ES-I3 (cell line): Measurements from ENCODE around the gene CTNND2.
"Not testable (repeated sequence)": the region's sequence is repeated elsewhere in the genome, so short reads cannot be mapped to it uniquely, and the experiment has no call there.

Source experiments
- H3K36me3 ChIP-seq: 2 replicates; pipeline ENCODE4 v1.6.1; 2013; ENCODE audit warnings: mild to moderate bottlenecking, low read length, control low read depth, moderate library complexity; ENCODE audit not compliant: insufficient read depth
- H3K4me1 ChIP-seq: 2 replicates; pipeline ENCODE4 v1.6.1; 2013; ENCODE audit warnings: mild to moderate bottlenecking, control low read depth, low read length; ENCODE audit not compliant: insufficient read depth
- H3K9ac ChIP-seq: 2 replicates; pipeline ENCODE4 v1.6.1; 2013; ENCODE audit warnings: low read depth, mild to moderate bottlenecking, low read length, moderate library complexity
- H3K9me3 ChIP-seq: 2 replicates; pipeline ENCODE4 v1.6.1; 2013; ENCODE audit warnings: mild to moderate bottlenecking, low read length, moderate library complexity; ENCODE audit not compliant: control insufficient read depth, insufficient read depth

Gene CTNND2

DNA sequence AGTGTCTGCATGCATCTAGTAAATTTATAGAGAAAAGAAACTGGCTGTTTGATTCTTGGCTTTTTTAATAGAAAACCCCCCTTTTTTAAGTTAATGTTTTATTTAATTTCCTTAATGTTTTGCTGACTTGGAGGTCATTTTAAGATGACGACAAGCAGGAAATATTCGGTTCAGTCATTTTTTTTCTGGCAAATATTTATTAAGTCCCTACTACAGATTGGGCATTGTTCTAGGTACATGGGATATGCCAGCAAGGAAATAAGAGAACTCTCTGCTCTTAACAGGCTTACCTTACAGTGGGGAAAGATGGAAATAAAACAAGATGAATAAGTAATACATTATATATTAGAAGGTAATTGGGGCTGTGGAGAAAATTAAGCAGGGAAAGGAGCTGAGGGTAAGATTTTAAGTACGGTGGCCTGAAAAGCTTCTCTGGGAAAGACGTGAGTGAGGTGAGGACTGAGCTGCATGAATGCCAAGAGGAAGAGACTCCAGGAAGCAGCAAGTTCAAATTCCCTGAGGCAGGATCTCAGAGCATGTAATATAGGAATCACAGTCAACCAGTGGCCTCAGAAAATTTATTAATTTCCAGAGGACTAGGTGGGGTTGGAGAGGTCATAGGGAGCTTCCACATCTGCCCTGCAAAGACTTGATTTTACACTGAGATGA is 827.2 kb downstream of the CTNND2 start:
- Histone ChIP-seq H3K9me3 (no peaks in the 10 kb centered on the region), H3K9ac (no peak overlapping the region)

DNA sequence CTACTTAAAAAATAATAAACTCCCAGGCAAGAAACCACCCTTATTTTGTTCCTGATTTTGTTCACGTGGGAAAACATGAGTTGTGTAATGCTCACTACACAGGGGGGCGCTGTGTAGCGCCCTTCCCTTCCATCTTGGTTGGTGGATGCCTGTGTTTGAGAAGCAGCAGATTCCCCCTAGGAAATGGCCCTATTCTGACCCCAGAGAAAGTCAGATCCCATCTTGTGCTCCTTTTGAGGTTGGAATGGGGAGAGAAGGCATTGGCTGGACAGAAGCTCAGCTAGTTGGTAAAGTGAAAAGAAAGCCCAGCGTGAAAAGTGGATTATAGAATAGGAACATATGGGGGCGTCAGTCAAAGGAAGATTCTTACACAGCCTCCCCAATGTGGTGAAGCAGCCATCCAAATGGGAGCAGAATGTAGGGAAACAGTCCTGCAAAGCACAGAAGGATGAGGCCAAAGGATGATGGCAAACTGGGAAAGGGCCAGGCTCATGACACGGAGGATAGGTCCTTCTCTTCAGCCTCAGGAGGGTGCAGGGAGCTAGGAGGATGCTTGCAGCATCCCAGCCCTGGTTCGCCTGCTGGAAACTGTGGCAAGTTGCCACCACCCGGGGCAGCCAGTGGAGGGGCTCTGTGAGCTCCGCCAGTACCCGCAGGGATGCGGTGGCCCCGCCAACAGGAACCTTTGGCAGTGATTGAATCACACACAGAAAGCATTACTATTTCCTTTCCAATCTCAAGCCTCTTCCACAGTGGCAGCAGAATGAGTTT is 829.0 kb downstream of the CTNND2 start:
- no peaks in the 10 kb centered on the region for H3K9me3 ChIP-seq
- H3K36me3 ChIP-seq = no peaks in the 10 kb centered on the region
- H3K9ac ChIP-seq = no peak overlapping the region

More for the DNA sequence above, 827.2 kb downstream of the CTNND2 start:
- Histone ChIP-seq H3K36me3 (no peaks in the 10 kb centered on the region), H3K4me1 (no peaks in the 10 kb centered on the region)

DNA sequence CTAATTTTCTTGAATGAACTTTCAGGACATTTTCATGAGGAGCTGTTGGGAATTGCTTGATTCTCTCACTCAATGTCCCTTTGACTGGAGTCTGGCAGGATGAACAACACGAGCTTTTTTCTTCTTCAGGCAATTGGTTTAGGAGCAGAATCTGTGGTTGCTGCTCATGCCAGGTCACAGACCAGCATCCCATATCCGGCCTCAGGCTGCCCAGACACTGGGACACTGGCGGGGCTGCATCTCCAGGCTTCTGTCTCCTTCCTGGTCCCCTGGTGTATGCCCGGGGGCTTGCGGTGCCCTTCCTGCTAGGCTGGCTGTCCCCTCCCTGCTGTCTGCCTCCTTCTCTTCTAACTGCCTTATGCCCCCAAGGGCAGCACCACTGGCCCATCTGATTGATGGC is 831.7 kb downstream of the CTNND2 start:
- Histone ChIP-seq H3K9ac (no peak overlapping the region), H3K9me3 (no peaks in the 10 kb centered on the region; the same call in 1 of the 2 replicates), H3K4me1 (peaks cover 8% of the 10 kb centered on the region; the same call in 1 of the 2 replicates), H3K36me3 (no peaks in the 10 kb centered on the region)

More for the DNA sequence above, 829.0 kb downstream of the CTNND2 start:
- no peaks in the 10 kb centered on the region for H3K4me1 ChIP-seq

DNA sequence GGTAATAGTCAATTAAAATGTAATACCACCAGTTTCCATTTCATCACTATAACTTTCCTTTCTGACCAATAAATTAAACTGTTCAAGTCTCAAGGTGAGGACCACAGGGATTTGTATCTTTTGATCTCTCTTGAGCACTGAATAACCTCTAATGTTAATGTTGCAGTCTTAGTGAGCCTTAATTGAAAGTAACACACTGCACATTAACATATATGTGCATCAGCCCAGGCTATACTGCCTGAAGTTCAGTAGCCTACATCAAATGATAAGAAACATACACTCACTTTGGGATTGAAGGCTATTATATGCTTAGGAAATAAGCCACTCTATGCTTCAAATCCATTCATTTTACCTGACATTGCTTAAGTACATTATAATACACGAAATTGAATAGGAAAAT is 832.2 kb downstream of the CTNND2 start:
- Histone ChIP-seq H3K36me3 (no peaks in the 10 kb centered on the region), H3K9ac (no peak overlapping the region), H3K9me3 (no peaks in the 10 kb centered on the region; the same call in 1 of the 2 replicates), H3K4me1 (peaks cover 8% of the 10 kb centered on the region; the same call in 1 of the 2 replicates)

DNA sequence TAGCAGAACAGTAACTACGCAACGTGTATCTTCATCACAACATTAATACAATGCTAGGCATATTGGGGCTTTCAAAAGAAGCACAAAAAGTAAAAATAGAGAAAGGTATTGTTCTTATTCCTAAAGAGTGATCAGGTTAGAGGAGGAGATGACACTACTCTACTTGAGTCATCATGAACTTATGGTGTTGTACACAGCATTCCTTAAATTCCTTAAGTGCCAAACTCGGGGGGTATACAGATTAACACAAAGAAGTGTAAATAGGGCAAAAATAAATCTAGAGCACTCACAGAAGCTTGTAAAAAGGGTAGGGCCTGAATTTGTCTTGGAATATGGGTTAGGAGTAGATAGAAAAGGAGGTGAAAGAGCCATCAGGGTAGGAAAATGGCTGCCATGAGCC is 835.2 kb downstream of the CTNND2 start:
- Histone ChIP-seq H3K9ac (no peak overlapping the region), H3K36me3 (no peaks in the 10 kb centered on the region), H3K9me3 (no peaks in the 10 kb centered on the region; the same call in 1 of the 2 replicates), H3K4me1 (peaks cover 8% of the 10 kb centered on the region; the same call in 1 of the 2 replicates)

DNA sequence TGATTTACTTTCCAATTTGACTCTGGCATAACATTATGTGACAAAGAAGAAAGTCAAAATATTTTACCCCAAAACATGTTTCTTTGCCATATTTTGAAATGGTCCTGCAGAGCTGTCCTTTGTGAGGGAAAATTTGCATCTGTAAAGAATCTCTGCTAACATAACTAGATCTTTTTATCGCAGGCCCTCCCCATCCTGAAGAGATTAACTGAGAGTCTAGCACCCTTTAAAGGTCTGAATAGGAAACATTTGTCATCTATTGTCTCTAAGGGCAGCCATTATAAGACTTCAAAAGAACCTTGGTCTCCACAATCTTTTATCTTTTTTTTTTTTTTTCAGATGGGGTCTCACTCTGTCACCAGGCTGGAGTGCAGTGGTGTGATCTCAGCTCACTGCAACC is 838.5 kb downstream of the CTNND2 start:
- not testable (repeated sequence) for H3K9ac ChIP-seq, H3K4me1 ChIP-seq, H3K9me3 ChIP-seq, H3K36me3 ChIP-seq

DNA sequence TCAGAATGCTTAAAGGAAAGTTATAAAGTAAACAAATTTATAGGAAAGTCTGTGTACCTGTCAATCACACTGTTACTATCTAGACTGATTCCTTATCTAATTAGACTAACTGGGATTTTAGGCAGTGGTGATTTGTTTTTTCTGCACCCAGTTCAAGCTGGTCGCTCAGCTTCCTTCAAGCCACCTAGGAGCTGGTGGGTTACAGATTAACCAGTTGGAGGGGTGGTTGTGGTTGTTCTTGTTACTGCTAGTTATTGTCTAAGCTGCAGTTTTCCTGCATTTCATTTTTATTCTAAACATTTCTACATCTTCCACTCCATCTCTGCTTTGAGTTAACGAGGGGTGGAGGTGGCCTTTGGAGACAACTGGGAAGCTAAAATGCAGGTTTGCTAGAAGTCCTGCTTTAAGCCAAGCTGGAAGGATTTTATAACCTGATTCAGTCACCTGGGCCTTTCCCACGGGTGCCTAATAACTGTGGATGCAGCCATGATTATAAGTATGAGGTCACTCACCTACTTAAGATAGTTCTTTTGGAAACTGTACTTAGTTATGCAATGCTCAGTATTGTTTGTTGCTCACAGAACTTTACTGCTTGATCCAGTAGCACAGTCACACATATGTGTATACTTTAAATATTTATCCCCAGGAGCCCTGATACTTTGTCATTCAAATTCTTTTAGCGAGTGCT is 839.3 kb downstream of the CTNND2 start:
- Histone ChIP-seq H3K36me3 (no peaks in the 10 kb centered on the region), H3K9ac (no peak overlapping the region), H3K9me3 (no peaks in the 10 kb centered on the region; the same call in 1 of the 2 replicates), H3K4me1 (peaks cover 8% of the 10 kb centered on the region; the same call in 1 of the 2 replicates)

DNA sequence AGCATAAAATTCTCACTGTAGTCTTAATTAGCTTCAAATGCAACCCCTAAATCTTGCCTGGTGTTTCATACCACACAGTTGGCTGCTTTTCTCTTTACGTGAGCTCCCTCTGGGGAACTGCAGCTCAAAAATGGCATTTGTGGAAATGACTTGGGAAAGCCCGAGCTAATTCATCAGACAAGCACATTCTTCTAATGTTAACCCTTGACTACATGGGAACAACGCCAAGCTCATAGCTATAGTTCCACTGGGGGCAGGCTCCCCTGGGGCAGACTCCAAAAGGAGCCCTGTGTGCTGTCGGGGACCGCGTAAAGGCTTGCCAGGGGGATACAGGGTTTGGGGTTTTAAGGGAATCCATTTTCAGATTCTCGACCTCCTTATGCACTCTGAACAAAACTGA is 841.8 kb downstream of the CTNND2 start:
- Histone ChIP-seq H3K9me3 (no peaks in the 10 kb centered on the region), H3K9ac (no peak overlapping the region), H3K4me1 (no peaks in the 10 kb centered on the region), H3K36me3 (no peaks in the 10 kb centered on the region)

DNA sequence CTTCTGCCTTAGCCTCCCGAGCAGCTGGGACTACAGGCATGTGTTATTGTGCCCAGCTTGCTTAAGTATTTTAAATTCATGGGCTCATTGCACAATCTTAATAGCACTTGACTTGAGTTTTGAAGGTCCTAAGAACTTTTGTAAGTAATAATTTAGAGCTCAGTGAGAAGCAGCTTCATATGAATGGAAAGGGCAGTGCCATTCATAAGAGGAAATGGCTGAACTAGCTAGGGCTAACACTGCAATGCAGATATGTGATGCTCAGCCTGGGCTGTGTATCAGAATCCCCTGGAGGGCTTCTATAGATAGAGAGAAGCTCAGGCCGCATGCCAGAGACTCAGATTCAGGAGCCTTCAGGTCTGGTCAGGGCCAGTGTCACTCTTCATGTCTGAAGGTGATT is 847.7 kb downstream of the CTNND2 start:
- Histone ChIP-seq H3K4me1 (no peaks in the 10 kb centered on the region), H3K9me3 (no peaks in the 10 kb centered on the region), H3K9ac (no peak overlapping the region), H3K36me3 (no peaks in the 10 kb centered on the region)

DNA sequence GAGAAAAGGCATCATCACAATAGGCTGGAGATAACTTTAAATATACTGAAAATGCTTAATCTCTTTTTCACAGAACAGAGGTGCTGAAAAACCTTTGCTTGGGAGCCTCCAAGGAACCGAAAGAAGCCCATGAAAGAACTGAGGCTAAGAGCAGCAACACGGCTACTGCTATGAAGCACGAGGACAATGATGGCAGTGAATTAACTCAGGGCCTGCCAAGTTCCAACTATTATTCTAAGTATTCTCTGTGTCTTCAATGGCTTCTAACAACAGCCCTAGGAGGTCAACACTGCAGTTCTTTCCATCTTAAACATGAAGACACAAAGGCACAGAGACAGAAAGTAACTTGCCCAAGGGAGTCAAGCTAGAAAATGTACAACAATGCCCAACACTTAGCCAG is 850.2 kb downstream of the CTNND2 start:
- no peaks in the 10 kb centered on the region for H3K36me3 ChIP-seq
- H3K9ac ChIP-seq = no peak overlapping the region
- H3K9me3 ChIP-seq = no peaks in the 10 kb centered on the region

DNA sequence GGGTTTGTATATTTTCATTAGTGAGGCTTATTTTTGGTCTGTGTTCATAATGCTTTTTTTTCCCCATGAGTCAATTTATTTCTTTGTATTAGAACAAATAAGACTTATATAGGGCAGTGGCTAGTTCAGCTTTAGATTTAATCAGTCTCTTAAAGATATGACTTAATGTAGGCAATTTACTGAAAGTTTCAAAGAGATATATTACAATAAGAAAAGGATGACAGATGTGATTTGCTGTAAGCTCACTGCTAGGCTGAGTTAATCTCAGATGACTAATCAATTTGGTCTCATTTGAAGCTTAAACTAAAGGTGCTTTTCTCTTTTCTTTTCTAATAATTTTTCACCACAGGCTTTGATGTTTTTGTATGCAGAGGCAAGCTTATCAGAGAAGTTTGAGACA is 851.4 kb downstream of the CTNND2 start:
- H3K36me3 ChIP-seq = no peaks in the 10 kb centered on the region
- no peak overlapping the region for H3K9ac ChIP-seq
- H3K4me1 ChIP-seq = no peaks in the 10 kb centered on the region
- H3K9me3 ChIP-seq = no peaks in the 10 kb centered on the region

More for the DNA sequence above, 850.2 kb downstream of the CTNND2 start:
- H3K4me1 ChIP-seq = no peaks in the 10 kb centered on the region

DNA sequence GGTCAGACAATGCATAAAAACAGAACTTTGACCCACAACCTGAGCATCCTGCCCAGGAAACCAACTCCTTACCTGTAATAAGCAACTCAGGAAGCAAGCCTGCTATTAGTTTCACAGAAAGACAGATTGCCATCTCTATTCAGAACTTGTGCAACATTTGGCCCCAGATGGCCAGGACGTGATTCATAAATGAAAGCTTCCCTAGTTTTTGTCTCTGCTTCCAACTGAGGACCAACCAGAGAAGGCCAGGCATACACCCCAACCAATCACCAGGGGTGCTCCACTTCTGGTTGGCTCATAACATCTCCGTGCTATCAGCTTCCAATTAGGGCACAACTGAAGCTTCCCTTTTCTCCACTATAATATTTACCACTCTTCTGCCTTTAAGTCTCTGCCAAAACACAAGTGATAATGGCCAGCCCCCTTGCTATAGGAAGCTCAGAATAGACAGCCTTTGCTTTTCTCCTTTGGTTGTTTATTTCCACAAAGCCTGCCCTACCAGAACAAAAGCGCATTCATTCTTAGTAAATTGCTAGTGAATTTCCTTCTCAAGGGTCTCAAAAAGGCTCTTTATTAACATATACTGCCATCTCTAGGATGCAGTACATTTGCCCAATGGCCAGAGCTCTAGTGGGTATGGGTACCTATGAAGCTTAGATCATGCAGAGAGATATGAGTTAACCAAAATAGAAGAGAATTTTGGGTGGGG is 853.5 kb downstream of the CTNND2 start:
- Histone ChIP-seq H3K36me3 (no peaks in the 10 kb centered on the region), H3K4me1 (0 out of 2 replicates have a peak, but pooled peaks cover 4% of the 10 kb centered on the region), H3K9ac (no peak overlapping the region), H3K9me3 (no peaks in the 10 kb centered on the region)

DNA sequence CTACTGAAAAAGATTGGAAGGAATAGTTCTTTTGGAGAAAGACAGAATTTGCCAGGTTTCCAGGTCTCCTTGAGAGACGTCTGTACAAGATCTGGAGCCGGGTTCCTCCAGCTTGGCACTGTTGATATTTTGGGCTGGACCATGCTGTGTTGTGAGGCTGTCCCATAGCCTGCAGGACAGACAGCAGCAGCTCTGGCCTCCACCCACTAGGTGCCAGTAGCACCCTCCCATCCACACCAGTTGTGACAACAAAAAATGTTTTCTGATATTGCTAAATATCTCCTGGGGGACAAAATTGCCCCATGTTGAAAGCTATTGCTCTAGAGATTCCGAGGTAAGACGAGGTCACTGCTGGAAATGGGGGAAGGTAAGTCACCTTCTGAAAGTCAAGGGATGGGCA is 855.5 kb downstream of the CTNND2 start:
- Histone ChIP-seq H3K36me3 (no peaks in the 10 kb centered on the region), H3K4me1 (0 out of 2 replicates have a peak, but pooled peaks cover 4% of the 10 kb centered on the region), H3K9me3 (no peaks in the 10 kb centered on the region), H3K9ac (no peak overlapping the region)

DNA sequence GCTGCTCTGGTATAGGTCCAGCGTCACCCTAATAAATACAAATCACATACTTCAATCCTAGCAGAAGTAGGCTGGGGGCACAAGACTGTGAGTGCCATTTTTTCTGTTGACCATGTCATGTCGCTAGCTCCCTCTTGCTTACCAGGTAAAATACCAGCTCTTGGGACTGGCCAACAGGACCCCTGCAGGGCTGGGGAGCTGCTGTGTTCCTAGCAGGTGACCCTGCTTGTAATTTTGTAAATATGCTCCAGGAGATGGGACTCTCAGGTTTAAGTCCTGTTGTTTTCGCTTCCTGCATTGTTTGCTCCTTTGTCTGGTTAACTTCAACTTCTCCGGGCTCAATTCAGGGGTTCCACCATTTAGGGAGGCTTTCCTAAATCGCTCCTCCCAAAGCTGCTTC is 856.6 kb downstream of the CTNND2 start:
- Histone ChIP-seq H3K36me3 (no peaks in the 10 kb centered on the region), H3K9ac (no peak overlapping the region), H3K4me1 (0 out of 2 replicates have a peak, but pooled peaks cover 4% of the 10 kb centered on the region), H3K9me3 (no peaks in the 10 kb centered on the region)
